Spleen (tissue), 11 donors: ENCODE measurements around the gene DUSP22. TPM values are rescaled to one million over a fixed set of nuclear protein-coding genes. Genes with fewer than 3 reads are reported as not detected.

ENCODE experiments used
- DNase-seq: peaks from one replicate; pipeline ENCODE4 v3.0.0-alpha.2; 2020
- H3K27ac ChIP-seq, 8 donors: fragments of 200-600 bp; sonication (generic) in 7 of 8; 1 replicate in 4 of 8; 2 replicates in 4 of 8; pipeline versions ENCODE4 v1.5.0 to v1.8.0; 2016 to 2021; ENCODE audit warnings: inconsistent platforms in 4 of 8, mild to moderate bottlenecking in 4 of 8, moderate library complexity in 1 of 8
- H3K27me3 ChIP-seq, 7 donors: fragments of 200-600 bp; sonication (generic) in 6 of 7; replicated peaks in 1 of 7; 1 replicate in 4 of 7; 2 replicates in 3 of 7; pipeline versions ENCODE4 v1.5.0 to v1.8.0; 2016 to 2021; ENCODE audit warnings: inconsistent platforms in 3 of 7, mild to moderate bottlenecking in 1 of 7
- H3K36me3 ChIP-seq, 6 donors: fragments of 200-600 bp; sonication (generic) in 5 of 6; 1 replicate in 4 of 6; 2 replicates in 2 of 6; pipeline versions ENCODE4 v1.5.0 to v1.8.0; 2016 to 2021; ENCODE audit warnings: inconsistent platforms in 2 of 6
- H3K4me1 ChIP-seq, 6 donors: fragments of 200-600 bp; sonication (generic) in 5 of 6; 1 replicate in 3 of 6; 2 replicates in 3 of 6; pipeline versions ENCODE4 v1.5.0 to v1.8.0; 2016 to 2021; ENCODE audit warnings: inconsistent platforms in 3 of 6
- H3K4me3 ChIP-seq, 8 donors: fragments of 200-600 bp; sonication (generic) in 7 of 8; 1 replicate in 4 of 8; 2 replicates in 4 of 8; pipeline versions ENCODE4 v1.5.0 to v1.8.0; 2016 to 2021; ENCODE audit warnings: inconsistent platforms in 4 of 8, mild to moderate bottlenecking in 4 of 8, moderate library complexity in 2 of 8
- H3K9me3 ChIP-seq, 8 donors: fragments of 200-600 bp; sonication (generic) in 7 of 8; 1 replicate in 4 of 8; 2 replicates in 4 of 8; pipeline versions ENCODE4 v1.5.0 to v1.8.0; 2016 to 2021; ENCODE audit warnings: inconsistent platforms in 4 of 8
- POLR2A ChIP-seq, 3 donors: fragments of 450-650 bp; IDR thresholded peaks; one replicate each; pipeline ENCODE4 v1.5.1; 2017; ENCODE audit warnings: antibody characterized with exemption in 3 of 3, mild to moderate bottlenecking in 1 of 3
- POLR2AphosphoS5 ChIP-seq, 3 donors: sonication (generic); formaldehyde crosslinking; IDR thresholded peaks; one replicate each; pipeline ENCODE4 v1.5.1; 2017; ENCODE audit warnings: antibody characterized with exemption in 3 of 3
- WGBS, 5 donors: extraction: QIAGEN DNeasy Blood & Tissue Kit in 3 of 5; methylation state at CpG; one replicate each; pipeline versions ENCODE4 v1.1.5 to v1.1.7; 2013 to 2018; 5-methylcytosine and 5-hydroxymethylcytosine counted together
- intact Hi-C: fragments of 100-400 bp; cut with DNase I; formaldehyde crosslinking; loops from one replicate; pipeline ENCODE4 v1.15.0; 2023; ENCODE audit warnings: low total_unique reads
- polyA plus RNA-seq, 3 donors: library from polyadenylated mRNA; stranded (reverse); fragments of 200-250 nt; gene quantifications; one replicate each; pipeline ENCODE4 v1.2.1, GENCODE V29; 2013
- total RNA-seq, 7 donors: library from RNA; depleted of rRNA in 3 of 7; stranded (reverse); fragments of >200 nt in 3 of 7; fragmentation: NEBNext Ultra II Directional in 4 of 7; extraction: Animal tissue kit (Norgen Biotek cat#: 25700) in 4 of 7; gene quantifications; one replicate each; pipeline versions ENCODE4 v1.1.0 to v1.2.1, GENCODE V29; 2016 to 2021
- TF ChIP-seq, protein P1 (sequence below), 11 experiments: fragments of 200-600 bp in 7 of 11; fragments of 450-650 bp in 4 of 11; sonication (generic) in 4 of 11; IDR thresholded peaks in 8 of 11; conservative IDR thresholded peaks in 3 of 11; 1 replicate in 7 of 11; 2 replicates in 4 of 11; pipeline versions ENCODE4 v1.4.0 to v1.8.0; 2016 to 2021; ENCODE audit warnings: antibody characterized with exemption in 11 of 11, inconsistent platforms in 4 of 11, mild to moderate bottlenecking in 1 of 11
- donor health status: healthy with polysubstance abuse.
- donor health status: DM: no; HTN: no; CAD: no; lungs with moderate emphysema.
- donor health status: DM: no; HTN: no; CAD: no.
- donor health status: Bipolar disorder and iron deficiency.
- donor health status: healthy.
- donor health status: DM: no; HTN: no; CAD: no.
- donor health status: DM: yes; HTN: yes; CAD: no.

Gene DUSP22
- total and polyA plus RNA-seq, 10 donors = 41.2 to 120 (median 69.4) TPM

DNA sequence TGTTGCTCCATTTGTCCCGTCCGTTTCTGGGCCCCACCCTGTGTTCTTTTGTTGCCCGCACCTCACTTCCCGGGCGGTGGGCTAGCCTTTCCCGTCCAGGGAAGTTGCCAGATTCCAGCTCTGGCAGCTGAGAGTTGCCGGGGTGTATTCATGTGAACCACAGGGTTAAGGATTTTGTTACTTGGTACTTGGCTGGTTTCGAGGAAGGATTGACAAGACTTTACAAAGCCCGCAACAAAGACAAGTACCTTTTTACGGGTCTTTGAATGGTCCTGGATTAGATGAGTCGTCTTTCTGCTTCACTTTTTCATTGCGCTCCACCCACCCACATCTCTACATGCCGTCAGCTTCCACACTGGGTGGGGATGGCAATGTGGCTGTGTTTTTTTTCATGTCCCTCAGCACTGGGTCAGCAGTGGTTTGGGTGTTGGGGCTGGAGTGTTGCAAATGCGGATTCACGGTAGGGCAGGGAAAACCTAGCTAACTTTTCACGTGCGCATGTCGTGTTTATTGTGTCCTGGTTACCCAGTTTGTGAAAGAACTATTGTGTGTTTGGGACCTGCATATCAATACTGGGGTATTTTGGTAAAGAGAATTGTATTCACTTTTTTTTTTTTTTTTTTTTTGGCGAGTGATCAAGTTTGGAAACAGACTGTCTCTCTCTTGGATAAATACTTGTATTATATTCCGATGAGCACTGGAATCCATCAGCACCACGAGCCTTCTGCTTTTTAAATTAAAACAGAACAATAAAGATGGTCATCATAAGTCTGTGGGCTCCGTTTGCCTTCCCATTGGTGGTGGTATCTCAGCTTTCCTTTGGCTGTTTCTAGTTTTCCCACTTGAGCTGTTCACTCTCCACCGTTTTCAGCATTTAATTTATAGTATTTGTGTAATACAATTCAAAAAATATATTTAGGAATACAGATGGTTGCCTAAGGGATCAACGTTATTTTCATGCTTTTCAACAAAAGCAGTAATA lies 1.2 kb downstream of the DUSP22 start:
- H3K27ac ChIP-seq = peak overlapping the region; percentile 91 to 98 (median 97)
- no peaks in the 10 kb centered on the region for H3K9me3 ChIP-seq
- peak; percentile 88 for DNase-seq
- H3K36me3 ChIP-seq = no peaks in the 10 kb centered on the region
- peak overlapping the region; percentile 43 to 74 (median 56) for H3K4me3 ChIP-seq
- 43 to 44% (median 43%) methylated on average over 24 of the region's 24 CpGs for WGBS, 5 donors
- no peak for TF ChIP-seq POLR2A (IDR thresholded peaks at IDR 0.05)
- TF ChIP-seq, protein P1, sequence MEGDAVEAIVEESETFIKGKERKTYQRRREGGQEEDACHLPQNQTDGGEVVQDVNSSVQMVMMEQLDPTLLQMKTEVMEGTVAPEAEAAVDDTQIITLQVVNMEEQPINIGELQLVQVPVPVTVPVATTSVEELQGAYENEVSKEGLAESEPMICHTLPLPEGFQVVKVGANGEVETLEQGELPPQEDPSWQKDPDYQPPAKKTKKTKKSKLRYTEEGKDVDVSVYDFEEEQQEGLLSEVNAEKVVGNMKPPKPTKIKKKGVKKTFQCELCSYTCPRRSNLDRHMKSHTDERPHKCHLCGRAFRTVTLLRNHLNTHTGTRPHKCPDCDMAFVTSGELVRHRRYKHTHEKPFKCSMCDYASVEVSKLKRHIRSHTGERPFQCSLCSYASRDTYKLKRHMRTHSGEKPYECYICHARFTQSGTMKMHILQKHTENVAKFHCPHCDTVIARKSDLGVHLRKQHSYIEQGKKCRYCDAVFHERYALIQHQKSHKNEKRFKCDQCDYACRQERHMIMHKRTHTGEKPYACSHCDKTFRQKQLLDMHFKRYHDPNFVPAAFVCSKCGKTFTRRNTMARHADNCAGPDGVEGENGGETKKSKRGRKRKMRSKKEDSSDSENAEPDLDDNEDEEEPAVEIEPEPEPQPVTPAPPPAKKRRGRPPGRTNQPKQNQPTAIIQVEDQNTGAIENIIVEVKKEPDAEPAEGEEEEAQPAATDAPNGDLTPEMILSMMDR (IDR thresholded peaks at IDR 0.05 in 8 of 11, conservative IDR thresholded peaks at IDR 0.05 in 3 of 11) = no peak
- peak in 2 of 3 donors; percentile 32 to 36 for TF ChIP-seq POLR2AphosphoS5 (IDR thresholded peaks at IDR 0.05)
- no peaks in the 10 kb centered on the region for H3K27me3 ChIP-seq
- intact Hi-C loops = no loop called here
- H3K4me1 ChIP-seq = peaks cover 49 to 89% (median 84%) of the 10 kb centered on the region in 6 donors

DNA sequence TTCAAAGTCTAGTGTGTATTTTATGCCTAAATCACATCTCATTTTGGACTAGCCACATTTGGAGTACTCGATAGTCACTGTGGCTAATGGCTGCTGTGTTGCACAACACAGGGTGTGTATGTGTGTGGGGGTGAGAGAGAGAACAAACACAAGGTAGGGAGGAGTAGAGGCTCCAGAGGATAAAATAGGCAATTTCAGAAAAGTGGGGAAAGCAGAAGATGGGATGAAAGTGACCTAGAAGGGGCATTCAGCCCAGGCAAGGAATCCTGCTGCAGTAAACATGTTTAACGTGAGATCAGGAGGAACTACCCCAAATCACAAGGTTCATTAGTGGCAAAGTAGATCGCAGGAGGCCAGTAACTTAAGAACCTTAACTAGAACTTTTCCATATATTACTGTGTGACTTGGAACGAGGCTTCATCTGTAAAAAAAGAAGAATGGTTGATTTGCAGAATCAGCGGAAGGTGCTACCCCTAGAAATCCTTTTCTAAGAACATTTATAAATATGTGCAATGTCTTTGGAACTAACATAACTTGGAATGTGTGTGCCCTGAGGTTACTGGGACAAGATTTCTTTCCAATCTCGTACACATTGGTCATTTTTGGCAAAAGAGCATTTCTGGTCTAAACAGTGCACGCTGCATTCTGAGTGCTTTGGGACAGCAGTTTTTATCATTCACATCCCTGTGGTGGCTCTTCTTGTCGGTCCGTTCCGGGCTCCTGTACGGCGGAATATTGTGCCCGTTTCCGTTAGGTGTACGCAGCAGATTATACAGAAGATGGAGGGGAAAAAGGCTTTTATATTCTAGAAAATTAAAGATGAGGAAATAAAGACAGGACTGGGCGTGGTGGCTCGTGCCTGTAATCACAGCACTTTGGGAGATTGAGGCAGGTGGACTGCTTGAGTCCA lies 2.6 kb downstream of the DUSP22 start:
- Histone ChIP-seq H3K27me3 (no peaks in the 10 kb centered on the region), H3K4me3 (peak overlapping the region in 1 of 8 donors; percentile 0), H3K9me3 (no peaks in the 10 kb centered on the region), H3K36me3 (no peaks in the 10 kb centered on the region), H3K4me1 (peaks cover 53 to 89% (median 84%) of the 10 kb centered on the region in 6 donors), H3K27ac (peak overlapping the region; percentile 3 to 98 (median 96))
- TF ChIP-seq, protein P1 (IDR thresholded peaks at IDR 0.05 in 8 of 11, conservative IDR thresholded peaks at IDR 0.05 in 3 of 11) = no peak
- no peak for TF ChIP-seq POLR2AphosphoS5 (IDR thresholded peaks at IDR 0.05)
- intact Hi-C loops = no loop called here
- 81 to 88% (median 83%) methylated on average over 17 of the region's 17 CpGs for WGBS, 5 donors
- DNase-seq = no peak

DNA sequence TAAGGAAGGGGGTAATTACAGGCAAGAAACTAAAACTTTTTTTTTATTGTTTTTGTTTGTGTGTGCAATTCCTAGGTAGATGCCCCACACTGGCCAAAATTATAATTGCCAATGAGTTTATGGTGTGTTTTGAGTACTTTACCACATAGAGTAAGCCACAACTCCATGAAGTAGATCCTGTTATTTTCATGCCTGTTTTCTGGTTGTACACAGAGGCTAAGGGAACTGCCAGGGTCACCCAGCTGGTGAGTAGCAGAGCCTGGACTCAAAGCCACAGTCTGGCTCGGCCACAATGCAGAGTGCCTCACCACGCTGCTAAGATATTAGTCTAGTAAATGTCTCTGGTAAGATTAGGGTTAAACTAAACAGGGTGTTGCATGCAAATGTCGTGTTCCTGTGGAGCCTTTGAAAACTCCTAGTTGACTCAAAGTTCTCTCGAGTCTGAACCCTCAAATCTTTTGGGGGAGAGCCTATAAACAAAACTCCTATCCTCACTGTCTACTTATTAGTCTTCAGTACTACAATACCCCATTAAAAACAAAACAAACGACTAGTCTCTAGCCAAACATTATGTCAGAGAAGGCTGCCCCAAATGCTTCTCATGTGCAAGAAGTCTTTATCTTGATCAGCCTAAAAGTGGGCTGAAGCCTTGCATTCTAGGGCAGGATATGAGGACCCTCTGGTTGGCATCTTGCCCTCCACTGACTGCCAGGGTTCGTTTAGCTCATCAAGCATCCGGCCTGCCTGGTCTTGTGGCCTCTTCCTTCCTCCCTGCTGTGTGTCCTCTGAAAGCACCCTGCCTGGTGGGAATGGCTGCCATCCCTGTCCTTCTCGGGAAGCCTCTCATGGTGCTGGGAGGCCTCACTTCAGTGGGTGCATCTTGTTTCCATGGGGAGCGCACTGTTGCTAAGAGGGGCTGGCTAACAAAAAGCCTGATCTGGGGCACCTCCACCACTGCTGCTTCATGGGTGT lies 4.2 kb downstream of the DUSP22 start:
- Histone ChIP-seq H3K4me3 (peak overlapping the region in 1 of 8 donors; percentile 27), H3K4me1 (peaks cover 38 to 76% (median 69%) of the 10 kb centered on the region in 6 donors)
- WGBS, 5 donors = 29 to 34% (median 33%) methylated on average over 9 of the region's 9 CpGs

More for the DNA sequence above, 4.2 kb downstream of the DUSP22 start:
- H3K9me3 ChIP-seq = no peaks in the 10 kb centered on the region
- peak overlapping the region; percentile 38 to 98 (median 55) for H3K27ac ChIP-seq
- TF ChIP-seq, protein P1 (IDR thresholded peaks at IDR 0.05 in 8 of 11, conservative IDR thresholded peaks at IDR 0.05 in 3 of 11) = no peak
- TF ChIP-seq POLR2AphosphoS5 (IDR thresholded peaks at IDR 0.05) = peak in 2 of 3 donors; percentile 51
- DNase-seq = peak; percentile 86
- intact Hi-C loops = no loop called here
- no peaks in the 10 kb centered on the region for H3K36me3 ChIP-seq
- no peaks in the 10 kb centered on the region for H3K27me3 ChIP-seq
